Endodermal cell (in vitro differentiated cells): ENCODE data around the gene DHRS9. TPM values are rescaled to one million over a fixed set of nuclear protein-coding genes. Genes with fewer than 3 reads are reported as not detected.

Experiments
- DNase-seq: peaks from one replicate; pipeline ENCODE4 v3.0.0-alpha.2; 2017
- H3K27ac ChIP-seq: 2 replicates; pipeline ENCODE4 v1.5.1; 2013; ENCODE audit warnings: mild to moderate bottlenecking, low read depth, low read length, moderate library complexity
- H3K27me3 ChIP-seq: 2 replicates; pipeline ENCODE4 v1.6.1; 2013; ENCODE audit warnings: mild to moderate bottlenecking, low read length, moderate library complexity; ENCODE audit not compliant: insufficient read depth, control insufficient read depth, poor library complexity, severe bottlenecking
- H3K36me3 ChIP-seq: 2 replicates; pipeline ENCODE4 v1.7.0; 2013; ENCODE audit warnings: mild to moderate bottlenecking, low read length, moderate library complexity; ENCODE audit not compliant: control insufficient read depth, insufficient read depth
- H3K4me1 ChIP-seq: one replicate; pipeline ENCODE4 v1.7.0; 2013; ENCODE audit warnings: low read length; ENCODE audit not compliant: control insufficient read depth, insufficient read depth
- H3K4me3 ChIP-seq: 2 replicates; pipeline ENCODE4 v1.5.1; 2013; ENCODE audit warnings: mild to moderate bottlenecking, low read length, moderate library complexity
- H3K9ac ChIP-seq: 2 replicates; pipeline ENCODE4 v1.6.1; 2013; ENCODE audit warnings: mild to moderate bottlenecking, low read length, moderate library complexity; ENCODE audit not compliant: poor library complexity, severe bottlenecking; ENCODE audit errors: extremely low read depth
- H3K9me3 ChIP-seq: 2 replicates; pipeline ENCODE4 v1.6.1; 2013; ENCODE audit warnings: mild to moderate bottlenecking, low read length, moderate library complexity; ENCODE audit not compliant: control insufficient read depth
- H3K27ac Mint-ChIP-seq: 2 replicates; pipeline ENCODE4 v1.8.0; 2020; ENCODE audit warnings: mixed read lengths
- H3K27me3 Mint-ChIP-seq: 2 replicates; pipeline ENCODE4 v1.8.0; 2021; ENCODE audit warnings: mild to moderate bottlenecking, mixed read lengths; ENCODE audit not compliant: insufficient read depth
- H3K36me3 Mint-ChIP-seq: 2 replicates; pipeline ENCODE4 v1.8.0; 2020; ENCODE audit warnings: low read depth, mixed read lengths
- H3K4me1 Mint-ChIP-seq: 2 replicates; pipeline ENCODE4 v1.8.0; 2020; ENCODE audit warnings: mixed read lengths
- H3K4me3 Mint-ChIP-seq: 2 replicates; pipeline ENCODE4 v1.8.0; 2020; ENCODE audit warnings: mild to moderate bottlenecking, moderate library complexity, mixed read lengths
- H3K9me3 Mint-ChIP-seq: 2 replicates; pipeline ENCODE4 v1.8.0; 2020; ENCODE audit warnings: mild to moderate bottlenecking, mixed read lengths
- WGBS, 2 experiments: methylation state at CpG; one replicate each; pipeline versions ENCODE4 v1.1.5 to v1.1.7; 2013; ENCODE audit warnings: missing lambda C conversion rate in 2 of 2, mixed read lengths in 1 of 2; ENCODE audit not compliant: insufficient coverage in 1 of 2, insufficient read length in 1 of 2; 5-methylcytosine and 5-hydroxymethylcytosine counted together
- total RNA-seq, 2 donors: library from RNA; stranded (reverse); fragmentation: NEBNext Ultra II Directional in 1 of 2; extraction: Animal tissue kit (Norgen Biotek cat#: 25700) in 1 of 2; gene quantifications; 2 replicates in 1 of 2; 3 replicates in 1 of 2; pipeline ENCODE4 v1.2.1, GENCODE V29; 2021
- TF ChIP-seq, protein P1 (sequence below): fragments of 200-600 bp; sonication (generic); conservative IDR thresholded peaks from 2 replicates; pipeline ENCODE4 v1.5.0; 2021; ENCODE audit warnings: antibody characterized with exemption, mild to moderate bottlenecking

DHRS9 gene
- total RNA-seq, 2 donors from 2014 or later, result not detected

GRCh38 chr2:169073211-169073962 lies 4.0 kb downstream of the DHRS9 start:
- no peaks in the 10 kb centered on the region for H3K36me3 Mint-ChIP-seq
- Histone ChIP-seq H3K9me3 (no peaks in the 10 kb centered on the region), H3K27ac (no peak overlapping the region), H3K4me3 (no peak overlapping the region), H3K36me3 (no peaks in the 10 kb centered on the region), H3K9ac (no peak overlapping the region), H3K4me1 (no peaks in the 10 kb centered on the region), H3K27me3 (no peaks in the 10 kb centered on the region)
- TF ChIP-seq, protein P1, sequence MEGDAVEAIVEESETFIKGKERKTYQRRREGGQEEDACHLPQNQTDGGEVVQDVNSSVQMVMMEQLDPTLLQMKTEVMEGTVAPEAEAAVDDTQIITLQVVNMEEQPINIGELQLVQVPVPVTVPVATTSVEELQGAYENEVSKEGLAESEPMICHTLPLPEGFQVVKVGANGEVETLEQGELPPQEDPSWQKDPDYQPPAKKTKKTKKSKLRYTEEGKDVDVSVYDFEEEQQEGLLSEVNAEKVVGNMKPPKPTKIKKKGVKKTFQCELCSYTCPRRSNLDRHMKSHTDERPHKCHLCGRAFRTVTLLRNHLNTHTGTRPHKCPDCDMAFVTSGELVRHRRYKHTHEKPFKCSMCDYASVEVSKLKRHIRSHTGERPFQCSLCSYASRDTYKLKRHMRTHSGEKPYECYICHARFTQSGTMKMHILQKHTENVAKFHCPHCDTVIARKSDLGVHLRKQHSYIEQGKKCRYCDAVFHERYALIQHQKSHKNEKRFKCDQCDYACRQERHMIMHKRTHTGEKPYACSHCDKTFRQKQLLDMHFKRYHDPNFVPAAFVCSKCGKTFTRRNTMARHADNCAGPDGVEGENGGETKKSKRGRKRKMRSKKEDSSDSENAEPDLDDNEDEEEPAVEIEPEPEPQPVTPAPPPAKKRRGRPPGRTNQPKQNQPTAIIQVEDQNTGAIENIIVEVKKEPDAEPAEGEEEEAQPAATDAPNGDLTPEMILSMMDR, result no peak
- no peak overlapping the region for H3K4me3 Mint-ChIP-seq
- H3K27ac Mint-ChIP-seq, result no peak overlapping the region
- H3K9me3 Mint-ChIP-seq, result no peaks in the 10 kb centered on the region
- WGBS, 2 experiments, result 98 to 100% methylated on average over 2 of the region's 3 CpGs
- no peaks in the 10 kb centered on the region for H3K4me1 Mint-ChIP-seq
- H3K27me3 Mint-ChIP-seq, result no peaks in the 10 kb centered on the region
- DNase-seq, result no peak

DNA sequence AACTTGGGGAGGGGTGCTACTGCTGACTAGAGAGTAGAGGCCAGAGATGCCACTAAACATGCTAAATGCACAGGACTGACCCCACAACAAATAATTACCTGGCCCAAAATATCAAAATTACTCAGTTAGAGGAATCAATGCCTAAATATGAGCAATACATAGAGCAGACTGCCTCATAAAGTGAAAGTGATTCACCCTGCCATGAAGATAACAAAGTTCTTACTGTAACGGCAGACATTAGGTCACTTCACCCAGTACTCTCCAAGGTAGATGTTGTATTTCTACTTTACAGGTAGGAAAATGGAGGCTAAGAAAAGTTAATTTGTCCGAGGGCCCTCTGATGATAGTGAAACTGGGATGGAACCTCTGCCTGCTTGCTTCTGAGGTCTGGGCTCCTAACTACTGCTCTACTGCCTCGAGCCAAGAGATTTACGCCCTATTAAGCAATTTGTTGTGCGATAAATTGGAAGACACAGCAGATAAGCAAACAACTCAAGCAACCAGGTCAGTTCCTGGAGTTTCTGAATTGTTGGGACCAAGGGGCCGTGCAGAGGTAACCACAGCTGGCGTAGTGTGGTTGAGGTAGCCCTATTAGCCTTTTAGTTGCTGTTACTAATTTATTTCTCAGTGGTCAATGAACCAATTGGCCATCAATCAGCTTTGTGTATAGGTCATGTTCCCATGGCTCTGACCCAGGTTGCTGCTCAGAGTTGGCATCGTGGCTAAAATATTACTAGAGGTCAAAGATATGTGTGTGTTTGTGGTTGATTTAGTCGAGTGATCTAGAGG lies 4.8 kb downstream of the DHRS9 start:
- Mint-ChIP-seq H3K4me1 (no peaks in the 10 kb centered on the region), H3K27me3 (no peaks in the 10 kb centered on the region), H3K27ac (no peak overlapping the region), H3K9me3 (no peaks in the 10 kb centered on the region), H3K4me3 (no peak overlapping the region), H3K36me3 (no peaks in the 10 kb centered on the region)
- Histone ChIP-seq H3K9ac (no peak overlapping the region), H3K27ac (no peak overlapping the region), H3K36me3 (no peaks in the 10 kb centered on the region), H3K27me3 (no peaks in the 10 kb centered on the region), H3K4me1 (no peaks in the 10 kb centered on the region), H3K4me3 (no peak overlapping the region), H3K9me3 (no peaks in the 10 kb centered on the region)
- WGBS, 2 experiments, result 95 to 100% methylated on average over 7 to 9 of the region's 9 CpGs
- no peak for DNase-seq
- TF ChIP-seq, protein P1, result no peak

DNA sequence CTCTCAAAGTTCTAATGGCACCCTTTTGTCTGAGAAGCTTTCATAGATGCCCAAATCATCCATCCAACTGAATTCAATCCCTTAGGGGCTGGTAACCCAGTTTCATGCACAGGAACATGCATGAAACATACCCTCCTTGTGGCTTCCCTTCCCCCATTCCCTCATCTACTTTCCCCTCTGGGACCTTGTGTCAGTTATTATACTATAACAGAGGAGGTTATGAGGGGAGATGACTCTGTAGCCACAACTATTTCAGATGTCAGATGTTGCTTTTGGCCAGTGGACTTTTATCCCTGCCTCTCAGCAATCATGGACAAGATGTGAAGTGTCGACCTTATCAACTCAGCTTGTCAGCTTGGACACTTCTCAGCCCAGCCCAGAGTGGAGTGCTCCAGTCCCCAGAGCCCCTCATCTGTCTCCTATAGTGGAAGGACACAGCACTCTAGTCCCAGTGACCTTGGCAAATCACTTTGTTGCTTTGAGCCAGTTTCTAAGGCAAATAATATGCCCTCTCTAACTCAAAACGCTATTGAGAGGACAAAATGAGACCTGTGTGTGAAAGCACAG lies 8.4 kb downstream of the DHRS9 start:
- Histone ChIP-seq H3K27ac (no peak overlapping the region), H3K4me3 (no peak overlapping the region), H3K4me1 (no peaks in the 10 kb centered on the region), H3K27me3 (no peaks in the 10 kb centered on the region), H3K36me3 (no peaks in the 10 kb centered on the region), H3K9ac (no peak overlapping the region), H3K9me3 (no peaks in the 10 kb centered on the region)
- no peaks in the 10 kb centered on the region for H3K9me3 Mint-ChIP-seq
- no peaks in the 10 kb centered on the region for H3K4me1 Mint-ChIP-seq
- WGBS, 2 experiments, result 84 to 96% methylated on average over 2 of the region's 2 CpGs
- no peaks in the 10 kb centered on the region for H3K27me3 Mint-ChIP-seq
- H3K27ac Mint-ChIP-seq, result no peak overlapping the region
- DNase-seq, result no peak
- no peak overlapping the region for H3K4me3 Mint-ChIP-seq
- no peaks in the 10 kb centered on the region for H3K36me3 Mint-ChIP-seq
- TF ChIP-seq, protein P1, result no peak
